ACHN (cell line): ENCODE measurements around the gene DACH1.
"Not testable (repeated sequence)": the region's sequence is repeated elsewhere in the genome, so short reads cannot be mapped to it uniquely, and the experiment has no call there.

ENCODE experiments used
- DNase-seq: peaks from one replicate; pipeline ENCODE4 v3.0.0-alpha.2; 2015
- in situ Hi-C: cut with HindIII; loops from 2 replicates; pipeline ENCODE4 v1.10.0; 2017; ENCODE audit warnings: low sequenced_read_pairs, low pct_ligation_motif_present, low pct_unique_long_range_greater_than_20kb

Gene DACH1

GRCh38 chr13:71842003-71842402 lies 25.0 kb downstream of the DACH1 start:
- in situ Hi-C loops, result no loop called here
- DNase-seq, result no peak

- in situ Hi-C loops, result no loop called here
- no peak for DNase-seq
These were observed 28.2 kb downstream of the DACH1 start for GRCh38 chr13:71838842-71839241.

- in situ Hi-C loops, result not testable (repeated sequence)
These were observed 29.4 kb downstream of the DACH1 start for GRCh38 chr13:71837582-71837981.

GRCh38 chr13:71831716-71832115 lies 35.3 kb downstream of the DACH1 start:
- in situ Hi-C loops, result no loop called here
- no peak for DNase-seq

More at GRCh38 chr13:71837582-71837981, 29.4 kb downstream of the DACH1 start:
- DNase-seq, result not testable (repeated sequence)

GRCh38 chr13:71830736-71831135 lies 36.3 kb downstream of the DACH1 start:
- in situ Hi-C loops, result no loop called here
- no peak for DNase-seq

GRCh38 chr13:71830323-71830722 lies 36.7 kb downstream of the DACH1 start:
- in situ Hi-C loops, result no loop called here
- no peak for DNase-seq

- in situ Hi-C loops, result no loop called here
These were observed 37.5 kb downstream of the DACH1 start for GRCh38 chr13:71829547-71829946.

GRCh38 chr13:71828564-71828963 lies 38.4 kb downstream of the DACH1 start:
- no peak for DNase-seq
- in situ Hi-C loops, result no loop called here

More at GRCh38 chr13:71829547-71829946, 37.5 kb downstream of the DACH1 start:
- no peak for DNase-seq

GRCh38 chr13:71828117-71828516 lies 38.9 kb downstream of the DACH1 start:
- in situ Hi-C loops, result no loop called here
- no peak for DNase-seq

GRCh38 chr13:71827241-71827640 lies 39.8 kb downstream of the DACH1 start:
- in situ Hi-C loops, result no loop called here
- no peak for DNase-seq

GRCh38 chr13:71820699-71821098 lies 46.3 kb downstream of the DACH1 start:
- no peak for DNase-seq
- in situ Hi-C loops, result no loop called here

GRCh38 chr13:71817335-71817734 lies 49.7 kb downstream of the DACH1 start:
- in situ Hi-C loops, result no loop called here
- DNase-seq, result no peak

GRCh38 chr13:71814806-71815360 lies 52.1 kb downstream of the DACH1 start:
- DNase-seq, result no peak
- in situ Hi-C loops, result no loop called here

GRCh38 chr13:71813187-71813586 lies 53.8 kb downstream of the DACH1 start:
- in situ Hi-C loops, result no loop called here
- DNase-seq, result no peak

GRCh38 chr13:71811344-71811743 lies 55.7 kb downstream of the DACH1 start:
- DNase-seq, result no peak
- in situ Hi-C loops, result no loop called here

GRCh38 chr13:71808708-71809107 lies 58.3 kb downstream of the DACH1 start:
- in situ Hi-C loops, result no loop called here
- DNase-seq, result no peak

GRCh38 chr13:71806886-71807285 lies 60.1 kb downstream of the DACH1 start:
- no peak for DNase-seq
- in situ Hi-C loops, result no loop called here

GRCh38 chr13:71803066-71803465 lies 63.9 kb downstream of the DACH1 start:
- DNase-seq, result no peak
- in situ Hi-C loops, result no loop called here

- DNase-seq, result no peak
- in situ Hi-C loops, result no loop called here
These were observed 65.2 kb downstream of the DACH1 start for GRCh38 chr13:71801781-71802180.

- DNase-seq, result no peak
- in situ Hi-C loops, result no loop called here
These were observed 65.7 kb downstream of the DACH1 start for GRCh38 chr13:71801165-71801760.
